H1 (cell line): ENCODE data around the gene GIPC2. TPM values are rescaled to one million over a fixed set of nuclear protein-coding genes. Genes with fewer than 3 reads are reported as not detected.

Source experiments
- CREB1 ChIP-seq: IDR thresholded peaks from 2 replicates; pipeline ENCODE4 v1.6.1; 2012; ENCODE audit warnings: inconsistent platforms
- EZH2 ChIP-seq: fragments of 200-600 bp; sonication (generic); IDR thresholded peaks from 2 replicates; pipeline ENCODE4 v1.7.1; 2012; ENCODE audit warnings: low read depth, mild to moderate bottlenecking, moderate library complexity, low read length, inconsistent platforms; ENCODE audit not compliant: severe bottlenecking
- SRF ChIP-seq: IDR thresholded peaks from 2 replicates; pipeline ENCODE4 v1.6.1; 2011; ENCODE audit warnings: mild to moderate bottlenecking, low read depth, low read length, moderate library complexity
- polyA plus RNA-seq, 7 experiments: library from polyadenylated mRNA; depleted of rRNA in 3 of 7; stranded (reverse) in 5 of 7; unstranded in 2 of 7; fragments of >200 nt in 5 of 7; fragments of 200-250 nt in 2 of 7; gene quantifications; 1 replicate in 5 of 7; 2 replicates in 1 of 7; 4 replicates in 1 of 7; pipeline versions ENCODE4 v1.2.1 to v1.2.3, GENCODE V29; 2011 to 2013; ENCODE audit warnings: missing spikeins in 2 of 7, mixed read lengths in 2 of 7
- total RNA-seq: library from RNA; stranded (reverse); fragmentation: NEBNext Ultra II Directional; extraction: Animal tissue kit (Norgen Biotek cat#: 25700); gene quantifications from 2 replicates; pipeline ENCODE4 v1.2.1, GENCODE V29; 2021

Gene GIPC2
- total and polyA plus RNA-seq, 2 of the 8 experiments (the other 6 are each of a cell fraction or from before 2014, with no cell fraction given): 0.29 to 0.69 TPM

DNA sequence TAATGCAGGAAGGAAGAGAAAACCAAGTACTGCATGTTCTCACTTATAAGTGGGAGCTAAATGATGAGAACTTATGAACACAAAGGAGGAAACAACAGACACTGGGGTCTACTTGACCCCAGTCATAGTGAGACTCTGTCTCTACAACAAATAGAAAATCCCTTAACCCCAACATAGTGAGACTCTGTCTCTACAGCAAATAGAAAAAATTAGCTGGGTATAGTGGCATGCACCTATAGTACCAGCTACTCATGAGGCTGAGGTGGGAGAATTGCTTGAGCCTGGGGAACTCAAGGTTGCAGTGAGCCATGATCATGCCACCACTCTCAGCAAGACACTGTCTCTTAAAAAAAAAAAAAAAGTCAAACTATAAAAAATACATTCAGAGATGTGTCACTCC lies 42.7 kb downstream of the GIPC2 start (continued):
- TF ChIP-seq EZH2 (no peak), CREB1 (no peak), SRF (no peak)
